Left renal pelvis (tissue), 4 donors: ENCODE measurements around the gene PNKD. TPM values are rescaled to one million over a fixed set of nuclear protein-coding genes. Genes with fewer than 3 reads are reported as not detected.

ENCODE experiments used
- DNase-seq, 4 donors: peaks; one replicate each; pipeline ENCODE4 v3.0.0-alpha.2; 2013; ENCODE audit warnings: low read depth in 4 of 4, low spot score in 3 of 4
- polyA plus RNA-seq, 4 donors: library from polyadenylated mRNA; unstranded; fragments of 120-200 nt; gene quantifications; one replicate each; pipeline ENCODE4 v1.2.1, GENCODE V29; 2013; ENCODE audit not compliant: insufficient read length in 4 of 4

PNKD gene
- polyA plus RNA-seq, 4 donors, result 46.5 to 127 (median 96.1) TPM

- DNase-seq, result no peak
Measured at GRCh38 chr2:218334531-218334930, 64.2 kb downstream of the PNKD start.

GRCh38 chr2:218340656-218341055, 70.3 kb downstream of the PNKD start:
- no peak for DNase-seq

- no peak for DNase-seq
Measured at GRCh38 chr2:218341381-218341780, 71.1 kb downstream of the PNKD start.

GRCh38 chr2:218342837-218343236, 72.5 kb downstream of the PNKD start:
- DNase-seq, result no peak

- DNase-seq, result no peak
Measured at GRCh38 chr2:218343591-218343990, 73.3 kb downstream of the PNKD start.

- DNase-seq, result no peak
Measured at GRCh38 chr2:218344090-218344754, 73.9 kb downstream of the PNKD start.

- DNase-seq, result no peak
Measured at GRCh38 chr2:218344755-218345417, 74.6 kb downstream of the PNKD start.

GRCh38 chr2:218345491-218346236, 75.3 kb downstream of the PNKD start:
- DNase-seq, result no peak

- DNase-seq, result no peak
Measured at GRCh38 chr2:218347172-218347571, 76.9 kb downstream of the PNKD start.

- DNase-seq, result no peak
Measured at GRCh38 chr2:218354045-218354444, 83.7 kb downstream of the PNKD start.

GRCh38 chr2:218354850-218355443, 84.6 kb downstream of the PNKD start:
- DNase-seq, result no peak

- no peak for DNase-seq
Measured at GRCh38 chr2:218357236-218358177, 87.2 kb downstream of the PNKD start.

GRCh38 chr2:218360453-218360852, 90.1 kb downstream of the PNKD start:
- DNase-seq, result no peak

GRCh38 chr2:218362606-218363005, 92.3 kb downstream of the PNKD start:
- no peak for DNase-seq

- no peak for DNase-seq
Measured at GRCh38 chr2:218363736-218364135, 93.4 kb downstream of the PNKD start.

GRCh38 chr2:218364196-218364595, 93.9 kb downstream of the PNKD start:
- DNase-seq, result no peak

- DNase-seq, result no peak
Measured at GRCh38 chr2:218366621-218367414, 96.5 kb downstream of the PNKD start.

GRCh38 chr2:218367415-218368149, 97.3 kb downstream of the PNKD start:
- DNase-seq, result peak in 3 of 4 donors; percentile 76 to 82 (median 77)

GRCh38 chr2:218368150-218368528, 97.8 kb downstream of the PNKD start:
- DNase-seq, result no peak
